Bone marrow (tissue), 2 donors: ENCODE results near the gene NBEA.

ENCODE experiments used
- DNase-seq, 2 donors: peaks; one replicate each; lab custom pipeline; 2025; lab: John Stamatoyannopoulos, UW

Gene NBEA

GRCh38 chr13:35512271-35512920, 570.3 kb downstream of the NBEA start:
- no peak for DNase-seq

GRCh38 chr13:35514061-35514477, 572.0 kb downstream of the NBEA start:
- no peak for DNase-seq

GRCh38 chr13:35514801-35515502, 572.9 kb downstream of the NBEA start:
- no peak for DNase-seq

- no peak for DNase-seq
These were observed 576.4 kb downstream of the NBEA start for GRCh38 chr13:35518337-35518946.

- DNase-seq: no peak
These were observed 582.1 kb downstream of the NBEA start for GRCh38 chr13:35524171-35524570.

GRCh38 chr13:35526577-35526976, 584.5 kb downstream of the NBEA start:
- no peak for DNase-seq

GRCh38 chr13:35527451-35527850, 585.4 kb downstream of the NBEA start:
- DNase-seq: no peak

- no peak for DNase-seq
These were observed 588.1 kb downstream of the NBEA start for GRCh38 chr13:35530147-35530546.

- DNase-seq: no peak
These were observed 588.5 kb downstream of the NBEA start for GRCh38 chr13:35530581-35530980.

- DNase-seq: no peak
These were observed 589.5 kb downstream of the NBEA start for GRCh38 chr13:35531526-35531925.

GRCh38 chr13:35534343-35534742, 592.3 kb downstream of the NBEA start:
- no peak for DNase-seq

- DNase-seq: no peak
These were observed 606.7 kb downstream of the NBEA start for GRCh38 chr13:35548790-35549189.

GRCh38 chr13:35549481-35549880, 607.4 kb downstream of the NBEA start:
- DNase-seq: no peak

- no peak for DNase-seq
These were observed 610.2 kb downstream of the NBEA start for GRCh38 chr13:35552172-35552844.

GRCh38 chr13:35554972-35555623, 613.0 kb downstream of the NBEA start:
- DNase-seq: no peak

GRCh38 chr13:35557475-35557874, 615.4 kb downstream of the NBEA start:
- no peak for DNase-seq

GRCh38 chr13:35561540-35561939, 619.5 kb downstream of the NBEA start:
- no peak for DNase-seq

GRCh38 chr13:35565273-35565672, 623.2 kb downstream of the NBEA start:
- DNase-seq: no peak

- DNase-seq: no peak
These were observed 624.3 kb downstream of the NBEA start for GRCh38 chr13:35566340-35566739.

GRCh38 chr13:35567406-35567980, 625.4 kb downstream of the NBEA start:
- no peak for DNase-seq

- DNase-seq: no peak
These were observed 631.6 kb downstream of the NBEA start for GRCh38 chr13:35573639-35574038.

GRCh38 chr13:35592457-35592856, 650.4 kb downstream of the NBEA start:
- no peak for DNase-seq
